ENCODE measurements around the gene SNCB.

Gene SNCB

GRCh38 chr5:176581361-176581760, 49.0 kb downstream of the SNCB start:
- H3K4me3 ChIP-seq (ENCODE audit: low read depth, low read length): no peak overlapping the region
- no peak for TF ChIP-seq CTCF (IDR thresholded peaks at IDR 0.05; ENCODE audit: borderline replicate concordance, insufficient read depth, low read depth, low read length)

GRCh38 chr5:176579323-176579722, 51.0 kb downstream of the SNCB start:
- TF ChIP-seq CTCF (IDR thresholded peaks at IDR 0.05; ENCODE audit: borderline replicate concordance, insufficient read depth, low read depth, low read length): no peak
- H3K4me3 ChIP-seq (ENCODE audit: low read depth, low read length): no peak overlapping the region

GRCh38 chr5:176578391-176578808, 51.9 kb downstream of the SNCB start:
- peak; percentile 61 for TF ChIP-seq CTCF (IDR thresholded peaks at IDR 0.05; ENCODE audit: borderline replicate concordance, insufficient read depth, low read depth, low read length)
- no peak overlapping the region for H3K4me3 ChIP-seq (ENCODE audit: low read depth, low read length)

- no peak overlapping the region for H3K4me3 ChIP-seq (ENCODE audit: low read depth, low read length)
- TF ChIP-seq CTCF (IDR thresholded peaks at IDR 0.05; ENCODE audit: borderline replicate concordance, insufficient read depth, low read depth, low read length): no peak
These were observed 52.8 kb downstream of the SNCB start for GRCh38 chr5:176577312-176578176.

- TF ChIP-seq CTCF (IDR thresholded peaks at IDR 0.05; ENCODE audit: borderline replicate concordance, insufficient read depth, low read depth, low read length): no peak
- H3K4me3 ChIP-seq (ENCODE audit: low read depth, low read length): no peak overlapping the region
These were observed 54.6 kb downstream of the SNCB start for GRCh38 chr5:176575488-176576422.

GRCh38 chr5:176575066-176575465, 55.3 kb downstream of the SNCB start:
- no peak for TF ChIP-seq CTCF (IDR thresholded peaks at IDR 0.05; ENCODE audit: borderline replicate concordance, insufficient read depth, low read depth, low read length)
- no peak overlapping the region for H3K4me3 ChIP-seq (ENCODE audit: low read depth, low read length)
